ENCODE results near the gene RGS3.
"Not testable (repeated sequence)": the region's sequence is repeated elsewhere in the genome, so short reads cannot be mapped to it uniquely, and the experiment has no call there.

DNA sequence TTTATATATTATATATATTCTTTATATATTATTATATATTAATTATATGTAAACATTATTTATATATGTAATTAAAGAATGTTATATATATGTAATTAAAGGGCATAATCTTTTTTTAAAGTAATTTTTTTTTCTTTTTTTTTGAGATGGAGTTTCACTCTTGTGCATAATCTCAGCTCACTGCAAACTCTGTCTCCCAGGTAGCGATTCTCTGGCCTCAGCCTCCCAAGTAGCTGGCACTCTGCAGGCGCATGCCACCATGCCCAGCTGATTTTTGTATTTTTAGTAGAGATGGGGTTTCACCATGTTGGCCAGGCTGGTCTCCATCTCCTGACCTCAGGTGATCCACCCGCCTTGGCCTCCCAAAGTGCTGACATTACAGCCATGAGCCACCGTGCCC, 27.6 kb downstream of the RGS3 start:
- TF ChIP-seq, protein P1, sequence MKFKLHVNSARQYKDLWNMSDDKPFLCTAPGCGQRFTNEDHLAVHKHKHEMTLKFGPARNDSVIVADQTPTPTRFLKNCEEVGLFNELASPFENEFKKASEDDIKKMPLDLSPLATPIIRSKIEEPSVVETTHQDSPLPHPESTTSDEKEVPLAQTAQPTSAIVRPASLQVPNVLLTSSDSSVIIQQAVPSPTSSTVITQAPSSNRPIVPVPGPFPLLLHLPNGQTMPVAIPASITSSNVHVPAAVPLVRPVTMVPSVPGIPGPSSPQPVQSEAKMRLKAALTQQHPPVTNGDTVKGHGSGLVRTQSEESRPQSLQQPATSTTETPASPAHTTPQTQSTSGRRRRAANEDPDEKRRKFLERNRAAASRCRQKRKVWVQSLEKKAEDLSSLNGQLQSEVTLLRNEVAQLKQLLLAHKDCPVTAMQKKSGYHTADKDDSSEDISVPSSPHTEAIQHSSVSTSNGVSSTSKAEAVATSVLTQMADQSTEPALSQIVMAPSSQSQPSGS (CRISPR knock-in tag; IDR thresholded peaks at IDR 0.05; ENCODE audit: borderline replicate concordance, low read depth): not testable (repeated sequence)
- not testable (repeated sequence) for TF ChIP-seq USF1 (CRISPR knock-in tag; IDR thresholded peaks at IDR 0.05); ZNF512 (CRISPR knock-in tag; IDR thresholded peaks at IDR 0.05; ENCODE audit: borderline replicate concordance); ZNF396 (CRISPR knock-in tag; IDR thresholded peaks at IDR 0.05; ENCODE audit: borderline replicate concordance); ETV6 (CRISPR knock-in tag; IDR thresholded peaks at IDR 0.05)
- TF ChIP-seq, protein P2, sequence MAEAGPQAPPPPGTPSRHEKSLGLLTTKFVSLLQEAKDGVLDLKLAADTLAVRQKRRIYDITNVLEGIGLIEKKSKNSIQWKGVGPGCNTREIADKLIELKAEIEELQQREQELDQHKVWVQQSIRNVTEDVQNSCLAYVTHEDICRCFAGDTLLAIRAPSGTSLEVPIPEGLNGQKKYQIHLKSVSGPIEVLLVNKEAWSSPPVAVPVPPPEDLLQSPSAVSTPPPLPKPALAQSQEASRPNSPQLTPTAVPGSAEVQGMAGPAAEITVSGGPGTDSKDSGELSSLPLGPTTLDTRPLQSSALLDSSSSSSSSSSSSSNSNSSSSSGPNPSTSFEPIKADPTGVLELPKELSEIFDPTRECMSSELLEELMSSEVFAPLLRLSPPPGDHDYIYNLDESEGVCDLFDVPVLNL (CRISPR knock-in tag; IDR thresholded peaks at IDR 0.05; ENCODE audit: borderline replicate concordance, low read depth): not testable (repeated sequence)
- TF ChIP-seq, protein P3, sequence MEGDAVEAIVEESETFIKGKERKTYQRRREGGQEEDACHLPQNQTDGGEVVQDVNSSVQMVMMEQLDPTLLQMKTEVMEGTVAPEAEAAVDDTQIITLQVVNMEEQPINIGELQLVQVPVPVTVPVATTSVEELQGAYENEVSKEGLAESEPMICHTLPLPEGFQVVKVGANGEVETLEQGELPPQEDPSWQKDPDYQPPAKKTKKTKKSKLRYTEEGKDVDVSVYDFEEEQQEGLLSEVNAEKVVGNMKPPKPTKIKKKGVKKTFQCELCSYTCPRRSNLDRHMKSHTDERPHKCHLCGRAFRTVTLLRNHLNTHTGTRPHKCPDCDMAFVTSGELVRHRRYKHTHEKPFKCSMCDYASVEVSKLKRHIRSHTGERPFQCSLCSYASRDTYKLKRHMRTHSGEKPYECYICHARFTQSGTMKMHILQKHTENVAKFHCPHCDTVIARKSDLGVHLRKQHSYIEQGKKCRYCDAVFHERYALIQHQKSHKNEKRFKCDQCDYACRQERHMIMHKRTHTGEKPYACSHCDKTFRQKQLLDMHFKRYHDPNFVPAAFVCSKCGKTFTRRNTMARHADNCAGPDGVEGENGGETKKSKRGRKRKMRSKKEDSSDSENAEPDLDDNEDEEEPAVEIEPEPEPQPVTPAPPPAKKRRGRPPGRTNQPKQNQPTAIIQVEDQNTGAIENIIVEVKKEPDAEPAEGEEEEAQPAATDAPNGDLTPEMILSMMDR (IDR thresholded peaks at IDR 0.05): not testable (repeated sequence)
- TF ChIP-seq, protein P4, sequence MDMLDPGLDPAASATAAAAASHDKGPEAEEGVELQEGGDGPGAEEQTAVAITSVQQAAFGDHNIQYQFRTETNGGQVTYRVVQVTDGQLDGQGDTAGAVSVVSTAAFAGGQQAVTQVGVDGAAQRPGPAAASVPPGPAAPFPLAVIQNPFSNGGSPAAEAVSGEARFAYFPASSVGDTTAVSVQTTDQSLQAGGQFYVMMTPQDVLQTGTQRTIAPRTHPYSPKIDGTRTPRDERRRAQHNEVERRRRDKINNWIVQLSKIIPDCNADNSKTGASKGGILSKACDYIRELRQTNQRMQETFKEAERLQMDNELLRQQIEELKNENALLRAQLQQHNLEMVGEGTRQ (CRISPR knock-in tag; IDR thresholded peaks at IDR 0.05): not testable (repeated sequence)
- TF ChIP-seq, protein P5, sequence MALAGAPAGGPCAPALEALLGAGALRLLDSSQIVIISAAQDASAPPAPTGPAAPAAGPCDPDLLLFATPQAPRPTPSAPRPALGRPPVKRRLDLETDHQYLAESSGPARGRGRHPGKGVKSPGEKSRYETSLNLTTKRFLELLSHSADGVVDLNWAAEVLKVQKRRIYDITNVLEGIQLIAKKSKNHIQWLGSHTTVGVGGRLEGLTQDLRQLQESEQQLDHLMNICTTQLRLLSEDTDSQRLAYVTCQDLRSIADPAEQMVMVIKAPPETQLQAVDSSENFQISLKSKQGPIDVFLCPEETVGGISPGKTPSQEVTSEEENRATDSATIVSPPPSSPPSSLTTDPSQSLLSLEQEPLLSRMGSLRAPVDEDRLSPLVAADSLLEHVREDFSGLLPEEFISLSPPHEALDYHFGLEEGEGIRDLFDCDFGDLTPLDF (CRISPR knock-in tag; IDR thresholded peaks at IDR 0.05): not testable (repeated sequence)
